Stomach (tissue), 4 donors: ENCODE measurements around the gene EML3.
"Not testable (repeated sequence)": the region's sequence is repeated elsewhere in the genome, so short reads cannot be mapped to it uniquely, and the experiment has no call there.

ENCODE experiments used
- CTCF ChIP-seq, 7 experiments: fragments of 450-650 bp in 4 of 7; fragments of 200-600 bp in 3 of 7; sonication (generic) in 3 of 7; IDR thresholded peaks; one replicate each; pipeline ENCODE4 v1.5.1; 2016 to 2019; ENCODE audit warnings: antibody characterized with exemption in 7 of 7, control low read depth in 2 of 7, mild to moderate bottlenecking in 1 of 7
- POLR2A ChIP-seq, 4 donors: fragments of 450-650 bp; IDR thresholded peaks; one replicate each; pipeline ENCODE4 v1.6.1; 2016; ENCODE audit warnings: antibody characterized with exemption in 4 of 4, control low read depth in 2 of 4, mild to moderate bottlenecking in 1 of 4, moderate library complexity in 1 of 4
- POLR2AphosphoS5 ChIP-seq, 3 donors: sonication (generic); formaldehyde crosslinking; IDR thresholded peaks; one replicate each; pipeline ENCODE4 v1.6.1; 2016; ENCODE audit warnings: antibody characterized with exemption in 3 of 3

- not testable (repeated sequence) for TF ChIP-seq CTCF, POLR2A, POLR2AphosphoS5 (IDR thresholded peaks at IDR 0.05)
Observed at GRCh38 chr11:62585356-62585755, 27.2 kb downstream of the EML3 start.
